ENCODE results near the gene KCNMA1.
"Not testable (repeated sequence)": the region's sequence is repeated elsewhere in the genome, so short reads cannot be mapped to it uniquely, and the experiment has no call there.

GRCh38 chr10:77659046-77659670 is 21.6 kb upstream of the KCNMA1 start:
- TF ChIP-seq POLR2AphosphoS5, CTCF (IDR thresholded peaks at IDR 0.05): not testable (repeated sequence)
